SK-N-SH (cell line): Measurements from ENCODE around the gene AVPR1B.

Source experiments
- EP300 ChIP-seq, 2 experiments: IDR thresholded peaks; 2 replicates each; pipeline versions ENCODE4 v1.4.0 to v1.6.1; 2012; ENCODE audit warnings: borderline replicate concordance in 1 of 2, low read depth in 1 of 2, low read length in 1 of 2
- FOSL2 ChIP-seq: IDR thresholded peaks from 2 replicates; pipeline ENCODE4 v1.4.0; 2012; ENCODE audit warnings: low read depth, mild to moderate bottlenecking, moderate library complexity, borderline replicate concordance
- MXI1 ChIP-seq: IDR thresholded peaks from 2 replicates; pipeline ENCODE4 v1.6.1; 2012; ENCODE audit warnings: mild to moderate bottlenecking, low read depth, low read length, improper control_type of control experiment
- YY1 ChIP-seq: IDR thresholded peaks from 2 replicates; pipeline ENCODE4 v1.4.0; 2012; ENCODE audit warnings: low read depth, mild to moderate bottlenecking
- TF ChIP-seq, protein P1 (sequence below): fragments of 200-600 bp; sonication (generic); IDR thresholded peaks from 2 replicates; pipeline ENCODE4 v1.6.1; 2017; ENCODE audit warnings: antibody characterized with exemption, mild to moderate bottlenecking, moderate library complexity

DNA sequence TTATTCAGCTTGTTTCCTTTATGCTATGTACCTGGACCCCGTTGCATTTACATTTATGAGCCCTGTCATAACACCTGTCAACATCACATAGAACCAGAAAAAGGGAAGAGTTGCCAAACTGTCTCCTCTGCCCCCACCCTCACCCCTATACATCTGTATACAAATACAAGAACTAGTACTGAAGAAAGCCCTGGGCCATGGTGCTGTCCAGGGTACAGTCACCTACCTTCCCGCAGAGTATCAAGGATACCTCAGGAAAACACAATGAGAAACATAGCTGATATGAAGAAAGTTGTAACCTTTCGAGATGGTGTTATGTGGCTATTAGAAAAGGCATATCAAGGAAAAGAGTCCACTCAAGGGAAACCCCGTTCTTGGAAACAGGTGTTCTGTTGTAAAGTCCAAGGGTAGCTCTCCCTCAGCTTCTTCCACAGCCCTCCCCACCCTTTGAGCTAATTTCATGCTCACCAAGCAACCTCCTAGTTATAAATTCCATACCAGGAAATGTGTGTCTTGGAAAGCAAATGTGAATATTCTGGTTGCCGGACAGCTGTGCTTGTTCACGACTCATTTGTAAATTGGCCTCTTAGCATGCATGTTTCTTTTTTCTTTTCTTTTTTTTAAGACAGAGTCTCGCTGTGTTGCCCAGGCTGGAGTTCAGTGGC lies 16.7 kb upstream of the AVPR1B start:
- TF ChIP-seq, protein P1, sequence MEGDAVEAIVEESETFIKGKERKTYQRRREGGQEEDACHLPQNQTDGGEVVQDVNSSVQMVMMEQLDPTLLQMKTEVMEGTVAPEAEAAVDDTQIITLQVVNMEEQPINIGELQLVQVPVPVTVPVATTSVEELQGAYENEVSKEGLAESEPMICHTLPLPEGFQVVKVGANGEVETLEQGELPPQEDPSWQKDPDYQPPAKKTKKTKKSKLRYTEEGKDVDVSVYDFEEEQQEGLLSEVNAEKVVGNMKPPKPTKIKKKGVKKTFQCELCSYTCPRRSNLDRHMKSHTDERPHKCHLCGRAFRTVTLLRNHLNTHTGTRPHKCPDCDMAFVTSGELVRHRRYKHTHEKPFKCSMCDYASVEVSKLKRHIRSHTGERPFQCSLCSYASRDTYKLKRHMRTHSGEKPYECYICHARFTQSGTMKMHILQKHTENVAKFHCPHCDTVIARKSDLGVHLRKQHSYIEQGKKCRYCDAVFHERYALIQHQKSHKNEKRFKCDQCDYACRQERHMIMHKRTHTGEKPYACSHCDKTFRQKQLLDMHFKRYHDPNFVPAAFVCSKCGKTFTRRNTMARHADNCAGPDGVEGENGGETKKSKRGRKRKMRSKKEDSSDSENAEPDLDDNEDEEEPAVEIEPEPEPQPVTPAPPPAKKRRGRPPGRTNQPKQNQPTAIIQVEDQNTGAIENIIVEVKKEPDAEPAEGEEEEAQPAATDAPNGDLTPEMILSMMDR = no peak
- no peak for TF ChIP-seq YY1
- TF ChIP-seq EP300 (IDR thresholded peaks at IDR 0.05; ENCODE audit: borderline replicate concordance in 1 of 2, low read depth in 1 of 2, low read length in 1 of 2) = no peak
- TF ChIP-seq FOSL2 = no peak
- no peak for TF ChIP-seq MXI1
